Spleen (tissue), 7 donors: ENCODE data around the gene VPS26A.

Experiments used
- POLR2A ChIP-seq, 3 donors: fragments of 450-650 bp; IDR thresholded peaks; one replicate each; pipeline ENCODE4 v1.5.1; 2017; ENCODE audit warnings: antibody characterized with exemption in 3 of 3, mild to moderate bottlenecking in 1 of 3
- POLR2AphosphoS5 ChIP-seq, 3 donors: sonication (generic); formaldehyde crosslinking; IDR thresholded peaks; one replicate each; pipeline ENCODE4 v1.5.1; 2017; ENCODE audit warnings: antibody characterized with exemption in 3 of 3
- TF ChIP-seq, protein P1 (sequence below), 11 experiments: fragments of 200-600 bp in 7 of 11; fragments of 450-650 bp in 4 of 11; sonication (generic) in 4 of 11; IDR thresholded peaks in 8 of 11; conservative IDR thresholded peaks in 3 of 11; 1 replicate in 7 of 11; 2 replicates in 4 of 11; pipeline versions ENCODE4 v1.4.0 to v1.8.0; 2016 to 2021; ENCODE audit warnings: antibody characterized with exemption in 11 of 11, inconsistent platforms in 4 of 11, mild to moderate bottlenecking in 1 of 11
- donor health status: DM: no; HTN: no; CAD: no; lungs with moderate emphysema.
- donor health status: DM: no; HTN: no; CAD: no.
- donor health status: DM: no; HTN: no; CAD: no.

DNA sequence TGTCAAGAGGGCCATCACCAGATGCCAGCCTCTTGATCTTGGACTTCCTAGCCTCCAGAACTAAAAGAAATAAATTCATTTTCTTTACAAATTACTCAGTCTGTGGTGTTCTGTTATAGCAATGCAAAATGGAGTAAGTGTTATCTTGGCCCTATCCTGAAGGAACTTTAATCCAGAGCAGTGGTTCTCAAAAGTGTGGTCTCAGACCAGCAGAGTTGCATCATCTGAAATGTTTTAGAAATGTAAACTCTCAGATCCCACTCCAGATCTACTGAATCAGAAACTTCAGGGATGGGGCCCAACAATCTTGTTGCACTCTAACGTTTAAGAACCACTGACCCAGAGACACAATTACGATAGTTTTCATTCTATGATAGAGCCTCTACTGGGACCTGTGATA is 52.8 kb downstream of the VPS26A start:
- TF ChIP-seq, protein P1, sequence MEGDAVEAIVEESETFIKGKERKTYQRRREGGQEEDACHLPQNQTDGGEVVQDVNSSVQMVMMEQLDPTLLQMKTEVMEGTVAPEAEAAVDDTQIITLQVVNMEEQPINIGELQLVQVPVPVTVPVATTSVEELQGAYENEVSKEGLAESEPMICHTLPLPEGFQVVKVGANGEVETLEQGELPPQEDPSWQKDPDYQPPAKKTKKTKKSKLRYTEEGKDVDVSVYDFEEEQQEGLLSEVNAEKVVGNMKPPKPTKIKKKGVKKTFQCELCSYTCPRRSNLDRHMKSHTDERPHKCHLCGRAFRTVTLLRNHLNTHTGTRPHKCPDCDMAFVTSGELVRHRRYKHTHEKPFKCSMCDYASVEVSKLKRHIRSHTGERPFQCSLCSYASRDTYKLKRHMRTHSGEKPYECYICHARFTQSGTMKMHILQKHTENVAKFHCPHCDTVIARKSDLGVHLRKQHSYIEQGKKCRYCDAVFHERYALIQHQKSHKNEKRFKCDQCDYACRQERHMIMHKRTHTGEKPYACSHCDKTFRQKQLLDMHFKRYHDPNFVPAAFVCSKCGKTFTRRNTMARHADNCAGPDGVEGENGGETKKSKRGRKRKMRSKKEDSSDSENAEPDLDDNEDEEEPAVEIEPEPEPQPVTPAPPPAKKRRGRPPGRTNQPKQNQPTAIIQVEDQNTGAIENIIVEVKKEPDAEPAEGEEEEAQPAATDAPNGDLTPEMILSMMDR (IDR thresholded peaks at IDR 0.05 in 8 of 11, conservative IDR thresholded peaks at IDR 0.05 in 3 of 11): no peak
- TF ChIP-seq POLR2AphosphoS5 (IDR thresholded peaks at IDR 0.05): no peak
- no peak for TF ChIP-seq POLR2A (IDR thresholded peaks at IDR 0.05)
